Skin of body (tissue), 2 donors: Measurements from ENCODE around the gene MED19. TPM values are rescaled to one million over a fixed set of nuclear protein-coding genes. Genes with fewer than 3 reads are reported as not detected.
A peak's percentile ranks its signal among the peaks of the same experiment; 100 is the strongest.
"Not testable (repeated sequence)": the region's sequence is repeated elsewhere in the genome, so short reads cannot be mapped to it uniquely, and the experiment has no call there.

Experiments used
- DNase-seq: peaks from one replicate; lab custom pipeline; 2025; lab: John Stamatoyannopoulos, UW
- total RNA-seq: library from RNA; depleted of rRNA; stranded (reverse); fragments of >200 nt; gene quantifications from one replicate; pipeline ENCODE4 v1.2.3, GENCODE V29; 2014

MED19 gene, protein sequence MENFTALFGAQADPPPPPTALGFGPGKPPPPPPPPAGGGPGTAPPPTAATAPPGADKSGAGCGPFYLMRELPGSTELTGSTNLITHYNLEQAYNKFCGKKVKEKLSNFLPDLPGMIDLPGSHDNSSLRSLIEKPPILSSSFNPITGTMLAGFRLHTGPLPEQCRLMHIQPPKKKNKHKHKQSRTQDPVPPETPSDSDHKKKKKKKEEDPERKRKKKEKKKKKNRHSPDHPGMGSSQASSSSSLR
- total RNA-seq: 10.9 TPM

DNA sequence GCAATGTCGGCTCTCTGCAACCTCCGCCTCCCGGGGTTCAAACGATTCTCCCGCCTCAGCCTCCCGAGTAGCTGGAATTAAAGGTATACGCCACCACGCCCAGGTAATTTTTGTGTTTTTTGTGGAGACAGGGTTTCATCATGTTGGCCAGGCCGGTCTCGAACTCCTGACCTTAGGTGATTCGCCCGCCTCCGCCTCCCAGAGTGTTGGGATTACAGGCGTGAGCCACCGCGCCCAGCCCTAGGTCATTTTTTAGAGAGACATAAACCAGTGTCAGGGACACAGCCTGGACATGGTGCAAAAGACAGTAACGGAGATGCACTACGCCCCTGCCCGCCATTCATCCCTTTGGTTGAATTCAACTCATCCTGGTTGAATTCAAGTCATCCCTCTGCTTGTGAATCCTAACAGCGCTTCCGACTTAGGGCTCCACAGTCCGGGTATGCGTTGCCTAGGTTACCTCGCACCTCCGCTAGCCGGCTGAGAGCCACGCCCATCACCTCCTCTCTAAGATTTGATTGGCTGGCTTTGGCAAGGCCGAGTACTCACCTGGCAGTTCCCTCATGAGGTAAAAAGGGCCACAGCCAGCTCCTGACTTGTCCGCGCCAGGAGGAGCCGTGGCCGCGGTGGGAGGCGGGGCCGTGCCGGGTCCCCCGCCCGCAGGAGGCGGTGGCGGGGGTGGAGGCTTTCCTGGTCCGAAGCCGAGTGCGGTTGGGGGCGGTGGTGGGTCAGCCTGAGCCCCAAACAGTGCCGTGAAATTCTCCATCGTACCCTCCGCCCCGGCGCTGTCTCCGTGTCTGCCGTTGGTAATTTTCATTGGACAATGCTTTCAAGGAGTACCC, at the start of gene MED19:
Gene MED19 (minus strand): TSS at position 802 of the 842 bp plus-strand sequence. CDS start 36 bp downstream, at position 766.
- DNase-seq: no peak

GRCh38 chr11:57758174-57758573, 46.2 kb upstream of the MED19 start:
- no peak for DNase-seq

DNA sequence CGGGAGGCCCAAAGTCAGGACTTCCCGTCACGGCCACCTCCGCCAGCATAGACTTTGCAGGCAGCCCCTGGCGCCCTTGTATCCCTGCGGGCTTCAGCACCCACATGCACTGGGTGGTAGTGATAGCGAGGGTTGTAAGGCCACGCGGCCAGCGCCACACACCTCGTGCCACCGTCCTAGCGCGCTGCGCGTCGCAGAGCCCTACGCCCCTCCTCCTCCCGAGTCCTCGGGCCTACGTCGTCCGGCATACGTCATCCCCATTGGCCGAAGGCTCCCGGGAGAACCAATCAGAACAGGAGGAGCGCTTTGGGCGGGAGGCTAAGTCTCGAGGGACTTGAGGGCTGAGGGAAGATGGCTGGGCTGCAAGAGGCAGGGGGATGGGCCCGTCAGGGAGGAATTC, 40.9 kb upstream of the MED19 start:
- DNase-seq: no peak

DNA sequence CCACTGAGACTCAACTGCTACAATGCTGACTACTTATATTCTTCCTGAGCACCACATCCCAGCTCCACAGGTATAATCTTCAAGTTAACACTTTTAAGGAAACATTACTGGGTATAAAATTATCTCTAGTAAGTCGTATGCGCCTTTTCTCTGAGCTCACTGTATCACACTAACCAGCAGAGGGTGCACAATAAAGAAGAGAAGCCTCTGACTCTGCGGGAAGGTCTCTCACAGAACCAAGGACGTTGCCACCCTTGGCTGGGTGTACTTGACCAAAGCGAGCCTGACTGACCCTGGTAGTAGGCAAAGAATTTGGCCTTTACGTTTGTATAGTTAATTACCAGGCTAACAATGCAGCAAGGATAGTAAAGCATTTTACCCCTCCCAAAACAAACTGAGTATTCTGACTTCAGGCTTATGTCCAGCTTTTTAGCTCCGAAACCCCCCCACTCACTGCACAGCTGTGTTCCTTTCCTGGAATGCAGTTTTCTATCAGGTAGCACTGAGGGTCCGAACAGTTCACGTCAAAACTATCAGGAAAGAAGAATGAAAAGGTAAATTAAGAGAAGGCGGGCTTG, 39.8 kb upstream of the MED19 start, which contains the start of gene BTBD18:
Gene BTBD18 (minus strand): TSS at position 144 of the 578 bp plus-strand sequence. CDS start 631 bp downstream, outside the sequence.
- no peak for DNase-seq

- DNase-seq: no peak
Measured at GRCh38 chr11:57751176-57751575, 39.2 kb upstream of the MED19 start.

GRCh38 chr11:57746920-57747319, 34.9 kb upstream of the MED19 start:
- no peak for DNase-seq

DNA sequence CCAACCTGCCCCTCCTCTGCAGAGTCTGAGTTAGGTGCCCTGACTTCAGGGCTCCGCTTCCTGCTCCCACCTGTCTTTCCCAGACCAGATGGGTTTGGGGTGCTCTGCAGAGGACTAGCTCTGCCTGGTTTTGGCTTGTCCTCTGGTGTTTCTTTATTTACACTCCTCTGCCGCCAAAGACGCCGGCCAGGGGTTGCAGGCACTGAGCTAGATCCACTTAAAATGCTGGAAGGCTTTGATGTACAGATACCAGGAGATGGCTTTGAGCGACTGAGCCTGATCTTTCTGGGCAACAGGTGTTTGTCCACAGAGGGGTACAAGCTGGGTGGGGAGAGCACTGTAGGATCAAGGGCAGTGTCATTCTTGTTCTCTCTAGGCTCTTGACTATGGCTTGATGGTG, 33.2 kb upstream of the MED19 start:
- no peak for DNase-seq

- DNase-seq: no peak
Measured at GRCh38 chr11:57744357-57744756, 32.3 kb upstream of the MED19 start.

DNA sequence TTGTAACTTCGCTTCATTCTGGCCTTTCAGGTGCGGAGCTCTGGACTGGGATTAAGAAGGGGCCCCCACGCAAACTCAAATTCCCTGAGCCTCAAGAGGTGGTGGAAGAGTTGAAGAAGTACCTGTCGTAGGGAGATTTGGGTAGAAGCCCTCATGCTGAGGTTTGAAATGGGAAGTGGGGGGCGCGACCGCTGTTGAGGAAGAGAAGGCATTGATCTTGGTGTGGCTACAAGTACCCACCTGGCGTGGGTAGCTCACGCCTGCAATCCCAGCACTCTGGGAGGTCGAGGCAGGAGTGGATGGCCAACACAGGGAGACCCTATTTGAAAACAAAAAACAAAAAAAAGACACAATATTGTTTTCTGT, 30.1 kb upstream of the MED19 start:
- no peak for DNase-seq

DNA sequence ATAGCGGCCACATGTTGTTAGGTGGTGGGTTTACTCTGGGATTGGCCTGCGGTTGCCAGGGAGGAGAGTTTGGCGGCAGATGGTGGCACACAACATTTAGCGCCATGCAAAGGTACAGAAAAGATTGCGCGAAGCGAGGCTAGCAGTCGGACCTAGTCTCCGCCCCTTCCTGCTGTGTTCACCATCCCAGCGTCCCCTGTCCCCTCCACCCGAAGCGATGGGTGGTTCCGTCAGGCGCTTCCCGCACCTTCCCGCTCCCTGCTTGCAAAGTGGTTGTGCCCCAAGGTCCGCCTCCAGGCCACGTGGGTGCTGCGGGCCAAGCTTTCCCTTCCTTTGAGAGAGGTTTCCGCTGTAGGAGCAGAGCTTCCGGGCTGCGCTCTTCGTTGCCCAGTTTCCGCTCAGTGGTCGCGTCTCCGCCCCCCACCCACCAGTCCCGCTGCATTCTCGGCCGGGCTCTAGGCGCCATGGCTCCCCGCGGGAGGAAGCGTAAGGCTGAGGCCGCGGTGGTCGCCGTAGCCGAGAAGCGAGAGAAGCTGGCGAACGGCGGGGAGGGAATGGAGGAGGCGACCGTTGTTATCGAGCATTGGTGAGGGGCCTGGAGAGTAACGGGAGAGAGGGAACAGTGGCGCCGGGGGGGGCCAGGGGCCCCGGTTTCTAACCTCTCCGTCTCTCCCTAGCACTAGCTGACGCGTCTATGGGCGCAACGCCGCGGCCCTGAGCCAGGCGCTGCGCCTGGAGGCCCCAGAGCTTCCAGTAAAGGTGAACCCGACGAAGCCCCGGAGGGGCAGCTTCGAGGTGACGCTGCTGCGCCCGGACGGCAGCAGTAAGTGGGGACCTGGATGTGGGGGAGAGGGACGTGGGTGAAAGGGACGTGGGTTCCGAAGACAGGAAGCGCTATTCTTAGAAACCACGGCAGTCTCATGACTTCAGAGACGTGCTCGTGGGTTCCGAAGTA, 29.4 kb upstream of the MED19 start, which contains the start of gene SELENOH:
Gene SELENOH (plus strand): TSS at position 360 of the 955 bp plus-strand sequence. CDS start 105 bp downstream, at position 465.
- peak; percentile 97 for DNase-seq

GRCh38 chr11:57735619-57736298, 23.7 kb upstream of the MED19 start:
- DNase-seq: no peak

GRCh38 chr11:57732661-57733060, 20.6 kb upstream of the MED19 start:
- no peak for DNase-seq

DNA sequence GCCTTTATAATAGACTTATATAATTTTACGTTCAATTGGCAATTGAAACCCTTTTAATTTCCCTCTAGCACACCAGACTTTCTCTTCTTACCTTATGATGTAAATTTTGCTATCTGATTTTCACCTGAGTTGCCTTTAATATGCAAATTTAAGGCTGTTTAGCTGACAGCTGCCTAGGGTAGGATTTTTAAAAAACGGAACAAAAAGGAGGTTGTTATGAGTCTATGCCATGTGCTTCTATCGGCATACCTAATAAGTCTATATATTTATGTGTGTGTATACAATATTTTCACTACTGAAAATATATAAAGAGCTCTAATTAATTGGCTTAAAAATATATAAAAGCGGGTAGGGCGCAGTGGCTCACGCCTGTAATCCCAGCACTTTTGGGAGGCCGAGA, 17.5 kb upstream of the MED19 start:
- DNase-seq: no peak

DNA sequence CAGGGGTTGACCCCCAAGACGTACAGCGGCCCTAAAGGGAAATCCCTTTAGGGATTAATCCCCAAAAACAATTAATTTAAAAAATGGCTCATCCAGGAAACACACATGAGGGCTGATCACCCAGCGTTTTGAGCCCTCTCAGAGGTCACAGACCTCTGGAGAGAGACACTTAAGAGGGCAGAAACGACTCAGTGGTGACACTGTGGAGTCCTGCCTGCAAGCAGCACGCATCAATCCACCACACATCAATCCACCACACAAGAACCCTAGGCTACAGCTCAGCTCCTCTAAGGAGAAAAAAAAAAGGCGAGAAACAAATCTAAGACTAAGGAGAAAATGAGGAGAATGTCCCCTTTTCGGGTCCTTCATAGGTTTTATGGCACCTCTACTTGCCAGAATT, 16.8 kb upstream of the MED19 start:
- DNase-seq: no peak

- no peak for DNase-seq
Measured at GRCh38 chr11:57727185-57727584, 15.2 kb upstream of the MED19 start.

GRCh38 chr11:57716726-57717125, 4.7 kb upstream of the MED19 start:
- DNase-seq: not testable (repeated sequence)

DNA sequence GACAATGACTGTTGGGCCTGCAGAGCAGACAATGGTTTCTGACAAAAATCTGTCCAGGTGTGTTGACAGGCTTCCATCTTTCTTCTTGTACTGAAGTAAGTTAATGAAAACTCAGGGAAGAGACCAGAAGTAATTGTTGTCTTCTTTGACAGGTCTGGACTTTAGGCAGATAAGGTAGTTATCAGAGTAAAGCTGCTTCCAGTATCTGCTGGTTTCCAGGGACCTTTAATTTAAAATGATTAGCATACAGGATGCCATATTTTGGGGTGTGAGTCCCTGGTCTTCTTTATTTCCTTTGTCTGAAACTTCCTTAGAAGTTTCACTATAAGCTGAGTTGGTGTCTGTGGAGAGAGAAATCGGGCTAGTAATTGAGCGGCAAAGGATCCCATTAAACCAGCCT, 1.8 kb upstream of the MED19 start:
- no peak for DNase-seq

DNA sequence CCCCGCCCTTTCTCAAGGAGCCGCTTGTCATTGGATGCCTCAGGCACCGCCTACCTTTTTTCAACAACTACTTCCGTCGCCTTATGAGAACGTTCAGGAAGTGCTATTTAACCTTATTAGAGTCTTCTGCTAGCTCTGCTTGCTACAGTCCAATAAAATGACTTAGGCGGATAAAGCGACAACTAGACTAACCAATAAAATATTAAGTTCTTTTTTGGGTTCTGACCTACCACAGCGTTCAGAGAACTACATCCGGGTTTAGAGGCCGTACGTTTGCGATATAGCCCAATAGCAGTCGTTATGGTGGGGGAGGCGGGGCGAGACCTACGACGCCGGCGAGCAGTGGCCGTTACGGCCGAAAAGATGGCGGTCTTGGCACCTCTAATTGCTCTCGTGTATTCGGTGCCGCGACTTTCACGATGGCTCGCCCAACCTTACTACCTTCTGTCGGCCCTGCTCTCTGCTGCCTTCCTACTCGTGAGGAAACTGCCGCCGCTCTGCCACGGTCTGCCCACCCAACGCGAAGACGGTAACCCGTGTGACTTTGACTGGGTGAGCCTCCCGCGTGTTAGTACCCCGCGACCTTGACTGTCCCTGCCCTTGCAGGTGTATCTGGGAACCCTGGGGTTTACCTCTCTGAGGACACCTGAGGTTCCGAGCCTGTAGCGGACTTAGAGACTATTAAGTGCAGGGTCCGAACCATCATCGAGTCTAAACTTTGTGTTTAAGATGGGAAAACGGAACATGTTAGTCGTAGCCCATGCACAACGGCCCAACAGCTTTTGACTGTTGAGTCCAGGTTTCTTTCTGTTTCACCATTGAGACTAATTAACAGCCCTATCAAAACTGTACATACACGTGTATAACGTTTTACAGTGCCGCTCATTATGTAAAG, 488 bp upstream of the MED19 start, which contains the start of gene TMX2:
Gene TMX2 (plus strand): TSS at position 338 of the 895 bp plus-strand sequence. CDS start 26 bp downstream, at position 364.
- peak; percentile 99 for DNase-seq

DNA sequence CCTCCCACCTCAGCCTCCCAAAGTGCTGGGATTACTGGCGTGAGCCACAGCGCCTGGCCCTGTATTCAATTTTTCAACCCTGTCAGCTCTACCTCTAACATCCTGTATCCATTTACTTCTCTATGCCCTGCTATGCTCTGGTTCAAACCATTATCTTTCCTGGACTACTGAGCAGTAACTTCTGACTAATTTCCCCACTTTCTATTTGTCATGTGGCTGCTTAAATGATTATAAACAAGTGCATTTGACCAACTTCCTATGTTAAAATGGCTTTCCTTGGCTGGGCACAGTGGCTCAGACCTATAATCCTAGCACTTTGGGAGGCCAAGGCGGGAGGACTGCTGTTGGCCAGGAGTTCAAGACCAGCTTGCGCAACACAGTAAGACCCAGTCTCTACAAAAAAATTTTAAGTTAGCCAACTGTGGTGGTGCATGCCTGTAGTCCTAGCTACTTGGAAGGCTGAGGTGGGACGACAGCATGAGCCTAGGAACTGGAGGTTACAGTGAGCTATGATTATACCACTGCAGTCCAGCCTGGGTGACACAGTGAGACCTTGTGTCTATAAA, 2.1 kb downstream of the MED19 start:
- DNase-seq: no peak
